ENCODE data around the gene PDCD6IP.
"Not testable (repeated sequence)": the region's sequence is repeated elsewhere in the genome, so short reads cannot be mapped to it uniquely, and the experiment has no call there.

The PDCD6IP gene

DNA sequence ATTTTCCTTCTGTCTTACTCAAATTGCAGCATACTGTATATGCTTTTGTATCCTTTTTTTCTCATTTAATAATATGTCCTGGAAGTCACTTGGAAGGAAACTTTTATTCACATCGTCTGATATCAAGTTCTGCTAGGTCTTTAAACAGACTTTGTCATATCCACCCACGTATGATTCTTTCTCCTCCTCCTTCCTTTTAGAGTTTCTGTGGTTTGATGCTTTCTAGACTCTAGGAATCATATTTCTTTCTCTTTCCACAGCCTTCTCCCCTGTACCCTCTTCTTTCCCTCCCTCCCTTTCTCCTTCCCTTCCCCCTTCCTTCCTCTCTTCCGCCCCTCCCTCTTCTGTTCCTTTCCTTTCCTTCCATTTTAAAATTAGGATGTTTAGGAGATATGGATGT lies 52.2 kb downstream of the PDCD6IP start:
- not testable (repeated sequence) for DNase-seq

DNA sequence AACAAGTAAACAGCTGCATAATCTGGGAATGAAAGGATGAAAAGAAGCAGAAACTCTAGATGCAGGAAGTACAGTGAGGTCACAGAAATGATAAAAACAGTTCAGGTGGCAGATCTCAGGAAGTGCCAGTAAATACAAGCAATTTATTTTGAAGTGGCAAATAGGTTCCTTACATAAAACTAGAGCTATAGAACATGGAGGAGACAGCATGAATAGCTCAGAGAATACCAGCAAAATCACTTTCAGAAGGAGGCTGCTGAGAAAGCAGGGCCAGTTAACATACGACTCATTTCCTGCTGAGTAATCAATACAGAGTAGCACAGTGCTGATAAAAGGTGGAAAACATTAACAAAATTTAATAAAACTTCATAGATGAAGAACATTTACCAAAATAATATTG lies 57.0 kb downstream of the PDCD6IP start:
- DNase-seq, result not testable (repeated sequence)

DNA sequence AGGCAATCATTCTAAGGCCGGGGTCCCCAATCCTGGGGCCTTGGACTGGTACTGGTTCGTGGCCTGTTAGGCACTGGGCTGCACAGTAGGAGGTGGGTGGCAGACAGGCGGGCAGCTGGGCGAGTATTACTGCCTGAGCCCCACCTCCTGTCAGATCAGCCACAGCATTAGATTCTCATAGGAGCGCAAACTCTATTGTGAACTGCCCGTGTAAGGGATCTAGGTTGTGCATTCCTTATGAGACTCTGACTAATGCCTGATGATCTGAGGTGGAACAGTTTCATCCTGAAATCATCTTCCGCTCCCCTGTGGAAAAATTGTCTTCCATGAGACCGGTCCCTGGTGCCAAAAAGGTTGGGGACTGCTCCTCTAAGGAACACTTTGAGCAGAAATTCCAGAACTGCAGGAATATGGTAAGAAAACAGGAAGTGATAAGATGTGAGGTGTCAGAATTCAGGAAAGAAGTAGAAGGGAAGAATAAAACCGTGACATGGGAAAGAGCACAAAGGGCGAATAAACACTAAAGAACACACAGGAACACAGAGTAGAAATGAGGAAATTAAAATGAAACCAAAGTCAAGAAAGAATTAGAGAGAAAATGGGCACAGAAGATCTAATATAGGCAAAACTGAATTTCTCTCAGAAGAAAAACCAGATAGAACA lies 57.6 kb downstream of the PDCD6IP start:
- DNase-seq, result no peak

DNA sequence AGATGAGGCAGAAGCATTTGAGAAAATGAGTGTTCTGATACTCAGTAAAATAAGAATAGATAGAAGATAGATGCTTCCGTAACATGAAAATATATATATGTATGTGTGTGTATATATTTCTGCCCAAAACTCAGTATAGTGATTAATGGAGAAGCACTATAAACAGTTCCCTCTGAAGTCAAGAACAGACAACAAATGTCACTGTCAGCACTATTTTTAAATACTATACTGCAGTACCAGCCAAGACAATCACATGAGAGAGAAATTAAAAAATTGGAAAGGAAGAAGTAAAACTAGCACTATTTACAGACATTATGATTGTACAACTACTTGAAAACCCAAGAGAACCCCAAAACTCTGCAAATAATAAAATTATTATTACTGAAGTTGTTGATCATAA lies 59.3 kb downstream of the PDCD6IP start:
- DNase-seq, result not testable (repeated sequence)

DNA sequence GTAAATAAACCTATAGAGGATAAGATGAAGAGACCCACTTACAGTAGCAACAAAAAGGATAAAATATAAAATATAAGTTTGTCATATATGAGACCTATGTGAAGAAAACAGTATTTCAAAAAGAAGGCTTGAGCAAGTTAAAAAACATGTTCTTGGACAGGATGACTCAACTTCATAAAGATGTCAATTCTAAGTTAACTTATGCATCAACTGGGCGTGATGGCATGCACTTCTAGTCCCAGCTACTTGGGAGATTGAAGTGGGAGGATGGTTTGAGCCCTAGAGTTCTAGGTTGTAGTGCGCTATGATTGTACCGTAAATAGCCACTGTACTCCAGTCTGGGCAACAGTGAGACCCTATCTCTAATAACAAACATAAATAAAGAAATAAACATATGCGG lies 59.7 kb downstream of the PDCD6IP start:
- DNase-seq, result no peak

DNA sequence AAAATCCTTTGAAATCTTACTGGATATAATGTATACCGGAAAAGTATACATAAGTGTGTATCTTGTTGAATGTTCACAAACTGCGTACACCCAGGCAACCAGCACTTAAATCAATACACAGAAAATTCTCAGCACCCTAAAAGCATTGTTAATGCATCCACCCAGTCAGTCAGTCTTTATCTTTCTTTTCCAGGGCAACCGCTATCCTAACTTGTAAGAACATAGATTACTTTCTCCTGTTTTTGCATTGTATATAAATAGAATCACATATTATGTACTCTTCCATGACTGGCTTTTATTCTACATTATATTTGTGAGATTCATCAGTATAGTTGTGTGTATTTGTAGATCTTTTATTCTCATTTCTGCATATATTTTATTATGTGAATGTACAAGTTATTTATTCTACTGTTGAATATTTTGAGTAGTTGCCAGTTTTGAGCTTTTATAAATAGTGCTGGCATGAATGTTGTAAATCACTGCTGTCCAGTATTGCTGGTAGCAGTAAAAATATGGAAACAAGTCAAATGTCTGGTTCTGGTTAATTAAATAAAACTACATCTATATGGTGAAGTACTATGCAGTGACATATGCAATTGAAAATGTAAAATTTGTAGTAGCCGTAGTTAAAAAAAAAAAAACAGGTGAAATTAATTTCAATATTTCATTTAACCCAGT lies 62.1 kb downstream of the PDCD6IP start:
- DNase-seq, result no peak

DNA sequence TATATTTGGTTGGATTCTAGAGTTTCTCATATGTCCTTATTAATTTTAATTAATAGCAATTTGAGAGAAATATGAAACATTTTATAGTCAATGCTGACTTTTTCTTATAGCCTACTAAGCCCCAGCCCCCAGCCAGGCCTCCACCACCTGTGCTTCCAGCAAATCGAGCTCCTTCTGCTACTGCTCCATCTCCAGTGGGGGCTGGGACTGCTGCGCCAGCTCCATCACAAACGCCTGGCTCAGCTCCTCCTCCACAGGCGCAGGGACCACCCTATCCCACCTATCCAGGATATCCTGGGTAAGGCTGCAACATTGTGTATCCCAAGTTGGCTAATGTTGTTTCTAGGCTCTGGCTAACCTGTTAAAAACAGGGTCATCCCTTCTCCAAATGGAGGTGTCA lies 66.7 kb downstream of the PDCD6IP start:
- DNase-seq, result no peak

DNA sequence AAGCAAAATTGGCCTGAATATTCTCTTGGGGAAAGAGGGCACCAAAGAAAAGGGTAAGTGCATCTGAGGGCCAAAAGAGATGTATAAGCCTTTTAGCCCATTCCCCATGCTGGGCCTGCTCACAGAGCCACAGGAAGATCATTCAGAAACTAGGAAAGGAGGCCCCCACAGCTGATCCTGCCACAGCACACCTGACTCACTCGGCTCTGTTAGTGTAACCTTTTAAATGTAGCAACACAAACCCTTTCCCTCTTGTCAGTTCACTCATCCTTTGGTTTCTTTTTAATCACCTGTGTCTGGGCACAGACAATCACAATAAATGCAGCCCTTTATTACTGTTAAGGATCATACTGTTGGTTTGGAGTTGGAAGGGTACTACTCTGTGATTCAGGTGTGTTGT lies 69.9 kb downstream of the PDCD6IP start:
- DNase-seq, result no peak

DNA sequence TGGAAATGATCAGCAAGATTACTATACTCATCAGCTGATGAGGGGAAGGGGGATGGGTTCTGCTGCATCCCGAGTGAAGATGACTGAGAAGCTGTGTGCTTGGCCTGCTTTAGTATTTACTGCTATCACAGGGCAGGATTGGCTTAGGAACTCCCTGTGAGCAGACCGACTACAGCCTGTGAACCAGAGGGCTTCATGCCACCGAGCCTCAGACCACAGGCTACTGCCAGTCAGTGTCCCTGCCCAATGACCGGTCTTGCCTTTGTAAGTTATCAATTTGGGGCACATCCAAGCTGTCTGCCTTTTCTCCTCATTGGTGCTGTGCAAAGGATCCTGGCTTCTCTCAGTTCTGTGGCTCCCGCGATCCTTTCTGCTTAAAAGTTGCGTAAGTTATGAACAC lies 71.5 kb downstream of the PDCD6IP start:
- no peak for DNase-seq

DNA sequence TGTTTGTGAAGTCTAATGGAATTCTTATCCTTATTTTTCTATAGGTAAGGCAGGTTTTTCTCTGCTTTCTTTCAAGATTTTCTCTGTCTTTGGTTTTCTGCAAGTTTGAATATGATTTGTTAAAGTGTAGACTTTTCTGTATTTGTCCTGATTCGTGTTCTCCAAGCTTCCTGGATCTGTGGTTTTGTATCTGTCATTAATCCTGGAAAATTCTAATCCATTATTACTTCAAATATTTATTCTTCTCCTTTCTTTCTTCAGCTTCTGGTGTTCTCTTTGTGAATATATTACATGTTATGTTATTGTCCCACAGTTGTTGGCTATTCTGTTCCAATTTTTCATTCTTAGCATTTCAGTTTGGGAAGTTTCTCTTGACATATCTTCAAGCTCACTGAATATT lies 76.4 kb downstream of the PDCD6IP start:
- DNase-seq, result no peak

DNA sequence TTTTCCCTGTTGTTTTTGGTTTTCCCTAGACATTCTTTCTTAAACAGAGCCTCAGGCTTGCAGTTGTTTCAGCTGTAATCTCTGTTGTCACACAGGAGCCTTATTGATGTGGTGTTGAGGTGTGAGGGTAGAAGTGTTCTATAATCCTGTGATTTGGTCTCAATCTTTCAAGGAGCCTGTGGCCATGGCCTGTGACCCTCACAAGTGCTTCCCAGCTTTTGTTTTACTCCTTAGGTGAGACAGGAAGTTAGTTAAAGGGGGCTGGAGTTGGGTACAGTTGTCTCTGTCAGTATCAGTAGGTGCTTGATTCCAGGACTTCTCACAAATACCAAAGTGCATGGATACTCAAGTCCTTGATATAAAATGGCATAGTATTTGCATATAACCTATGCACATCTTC lies 77.2 kb downstream of the PDCD6IP start:
- no peak for DNase-seq

DNA sequence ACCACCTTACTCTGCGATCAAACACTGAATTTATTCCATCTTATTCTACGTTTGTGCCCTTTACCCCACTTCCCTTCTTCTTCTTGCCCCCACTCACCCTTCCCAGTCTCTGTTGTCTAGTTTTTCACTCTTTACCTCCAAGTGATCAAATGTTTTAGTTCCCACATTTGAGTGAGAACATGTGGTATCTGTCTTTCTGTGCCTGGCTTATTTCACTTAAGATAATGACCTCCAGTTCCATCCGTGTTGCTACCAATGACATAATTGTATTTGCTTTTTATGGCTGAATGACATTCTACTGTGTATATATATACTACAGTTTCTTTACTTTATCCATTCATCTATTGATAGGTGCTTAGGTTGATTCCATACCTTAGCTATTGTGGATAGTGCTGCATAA lies 78.8 kb downstream of the PDCD6IP start:
- no peak for DNase-seq

DNA sequence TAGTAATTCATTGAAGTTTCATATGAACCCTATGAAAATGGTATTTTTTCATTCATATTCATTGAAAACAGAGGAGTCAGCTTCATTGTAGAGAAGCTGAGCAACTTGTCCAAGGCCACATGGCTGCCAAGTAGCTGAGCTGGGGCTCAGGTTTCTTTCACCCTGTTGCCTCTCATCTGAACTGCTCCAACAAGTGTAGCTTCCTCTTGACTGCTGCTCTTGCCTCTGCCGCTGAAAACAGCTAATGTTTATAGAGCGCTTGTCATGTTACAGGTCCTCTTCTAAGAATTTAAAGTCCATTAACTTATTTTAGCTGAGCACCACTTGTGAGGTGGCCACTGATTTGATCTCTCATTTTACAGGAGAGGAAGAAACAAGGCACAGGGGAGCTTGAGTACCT lies 81.1 kb downstream of the PDCD6IP start:
- no peak for DNase-seq

DNA sequence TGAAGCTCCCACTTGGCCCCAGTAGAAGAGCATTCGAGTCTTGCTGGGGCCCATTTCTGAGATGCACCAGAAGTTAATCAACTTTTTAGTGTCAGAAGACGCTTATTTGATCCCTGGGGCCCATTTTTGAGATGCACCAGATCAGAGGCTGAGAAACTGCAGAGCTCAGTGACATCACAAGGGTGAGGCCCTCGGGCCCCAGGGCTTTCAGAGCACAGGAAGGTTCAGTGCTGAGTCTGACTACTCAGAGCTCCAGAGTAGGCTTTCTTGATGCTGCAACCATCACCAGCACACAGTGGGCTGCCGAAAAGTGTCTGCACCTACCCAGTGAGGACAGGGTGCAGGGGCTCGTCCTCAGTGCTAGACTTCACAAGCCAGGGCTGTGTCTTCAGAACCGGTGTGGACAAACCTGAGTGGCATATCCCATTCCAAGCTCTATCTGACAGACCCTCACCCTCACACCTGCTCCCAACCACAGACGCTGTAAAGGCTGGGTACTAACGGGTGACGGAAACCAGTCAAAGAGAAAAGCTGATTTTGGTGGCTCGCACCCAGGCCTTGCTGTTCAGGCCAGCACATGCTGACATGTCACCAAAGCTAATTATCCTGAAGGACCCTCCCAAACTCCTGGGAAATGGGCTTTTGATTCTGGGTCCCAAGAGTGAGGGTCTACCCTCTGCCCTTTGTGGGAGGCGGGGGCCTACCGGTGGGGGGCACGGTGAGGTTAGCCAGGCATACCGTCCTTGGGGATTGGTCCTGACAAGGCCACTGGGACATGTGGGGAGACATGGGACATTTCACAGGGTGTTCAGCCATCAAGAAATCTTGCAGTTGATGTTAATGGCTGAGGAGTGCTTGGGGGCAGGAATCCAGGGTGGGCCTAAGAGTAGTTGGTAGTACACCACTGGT lies 83.0 kb downstream of the PDCD6IP start:
- DNase-seq, result no peak

DNA sequence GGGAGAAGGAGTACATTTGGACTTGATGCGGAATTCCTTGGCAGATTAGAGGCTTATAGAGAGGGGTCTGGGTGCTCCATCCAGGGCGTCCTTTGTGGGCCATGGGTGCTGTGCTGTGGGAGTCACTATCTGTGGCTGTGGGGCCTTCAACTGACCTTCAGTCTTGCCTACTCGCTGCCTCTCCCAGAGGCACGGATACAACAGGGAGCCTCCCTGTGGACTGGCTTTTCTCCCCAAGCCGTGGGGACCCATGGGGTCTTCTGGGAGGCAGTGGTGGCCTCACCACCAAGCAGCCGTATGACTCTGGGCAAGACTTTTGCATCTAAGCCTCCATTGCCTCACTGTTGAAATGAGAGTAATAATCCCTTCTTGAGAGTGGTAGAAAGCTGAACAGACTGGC lies 83.9 kb downstream of the PDCD6IP start:
- DNase-seq, result no peak

DNA sequence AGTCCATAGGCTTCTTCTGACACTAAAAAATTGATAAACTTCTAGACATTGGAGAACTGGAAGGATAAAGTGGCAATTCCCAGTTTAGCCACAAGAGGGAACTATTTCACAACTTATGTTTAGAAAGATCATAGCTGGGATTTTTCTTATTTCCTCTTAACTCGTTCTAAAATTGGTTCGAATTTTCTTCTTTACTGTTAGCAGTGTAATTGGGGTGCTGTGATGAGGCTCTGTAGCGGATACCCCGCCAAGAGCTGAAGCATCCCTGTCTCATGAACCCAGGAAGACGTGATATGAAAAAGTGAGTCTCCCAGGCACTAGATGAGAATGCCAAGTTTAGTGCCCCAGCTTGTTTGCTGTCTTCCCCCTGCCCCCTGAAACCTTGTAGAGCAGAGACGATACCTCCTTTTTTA lies 85.1 kb downstream of the PDCD6IP start:
- DNase-seq, result peak; percentile 27

DNA sequence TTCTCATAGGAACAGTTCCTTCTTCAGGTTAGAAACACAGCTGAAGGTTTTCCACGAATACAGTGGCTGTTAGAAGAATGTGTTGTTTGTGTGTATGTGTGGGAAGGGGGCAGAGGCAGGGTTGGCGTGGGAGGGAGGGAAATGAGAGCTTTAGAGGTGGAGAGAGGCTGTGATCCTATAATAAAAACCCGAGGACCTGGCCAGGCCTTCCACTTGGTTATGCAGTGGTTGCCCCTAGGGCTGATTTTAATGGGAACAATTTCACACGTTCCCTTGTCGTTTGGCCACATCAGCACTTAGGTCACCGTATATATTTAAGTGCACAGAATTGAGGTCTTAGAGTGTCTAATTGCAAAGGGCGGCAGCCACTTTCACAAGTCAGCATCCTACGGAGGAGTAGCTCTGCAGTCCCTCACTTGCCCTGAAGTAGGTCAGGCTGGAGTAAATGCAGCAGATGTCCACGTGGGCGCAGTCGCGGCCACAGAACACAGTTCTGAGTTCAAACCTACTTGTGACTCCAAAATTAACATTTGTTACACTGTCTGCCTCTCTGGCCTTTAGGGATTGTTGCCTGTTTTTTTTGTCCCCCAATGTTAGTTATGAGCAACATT lies 85.6 kb downstream of the PDCD6IP start:
- no peak for DNase-seq

DNA sequence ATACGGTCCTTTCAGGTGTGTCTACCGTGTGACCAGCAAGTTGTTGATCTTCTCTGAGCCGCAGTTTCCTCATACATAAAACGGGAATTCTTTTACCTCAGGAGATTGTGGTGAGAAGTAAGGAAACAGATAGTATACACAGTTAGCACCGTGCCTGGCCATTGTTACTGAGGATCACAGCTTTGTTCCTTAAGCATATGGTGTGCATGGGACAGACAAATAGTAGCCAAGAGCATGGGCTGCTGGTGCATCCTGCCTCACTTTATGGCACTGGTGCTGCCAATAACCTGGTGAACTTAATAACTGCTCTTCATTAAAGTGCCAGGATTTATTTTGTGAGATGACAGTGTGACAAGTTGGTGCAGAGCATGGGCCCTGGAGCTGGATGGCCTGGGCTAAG lies 86.3 kb downstream of the PDCD6IP start:
- no peak for DNase-seq

DNA sequence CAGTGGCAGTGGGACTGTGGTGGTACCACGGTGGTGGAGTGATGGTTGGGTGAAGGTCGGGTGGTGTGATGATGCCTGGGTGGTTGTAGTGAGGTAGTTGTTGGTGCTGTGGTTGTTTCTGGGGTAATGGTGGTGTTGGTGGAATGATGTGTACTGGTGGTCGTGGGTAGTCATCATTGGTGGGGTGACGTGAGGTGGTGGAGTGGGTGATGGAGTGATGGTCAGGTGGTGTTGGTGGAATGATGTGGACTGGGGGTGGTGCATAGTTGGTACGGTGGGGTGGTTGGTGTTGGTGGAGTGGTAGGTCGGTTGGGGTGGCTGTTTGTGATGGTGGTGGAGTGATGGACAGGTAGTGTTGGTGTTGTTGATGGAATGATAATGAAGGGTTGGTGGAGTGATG lies 87.1 kb downstream of the PDCD6IP start:
- no peak for DNase-seq

DNA sequence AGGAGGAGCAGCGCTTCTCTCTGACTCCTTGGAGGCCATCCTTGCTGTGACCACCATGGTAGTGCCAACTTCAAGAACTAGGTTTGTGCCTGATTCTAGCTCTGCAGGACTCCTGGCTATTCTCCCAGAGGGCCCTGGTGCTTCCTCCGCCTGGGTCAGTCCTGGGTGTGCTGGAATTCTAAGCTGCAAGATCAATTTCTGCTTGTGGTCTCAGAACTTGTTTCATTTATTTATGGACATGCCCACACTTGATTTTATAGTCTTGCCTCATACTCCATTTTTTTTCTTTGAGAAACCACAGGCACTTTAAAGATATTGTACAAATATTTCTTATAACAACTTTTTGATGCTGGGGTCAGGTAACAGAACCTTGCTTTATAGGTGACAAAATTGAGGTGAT lies 87.6 kb downstream of the PDCD6IP start:
- DNase-seq, result no peak

DNA sequence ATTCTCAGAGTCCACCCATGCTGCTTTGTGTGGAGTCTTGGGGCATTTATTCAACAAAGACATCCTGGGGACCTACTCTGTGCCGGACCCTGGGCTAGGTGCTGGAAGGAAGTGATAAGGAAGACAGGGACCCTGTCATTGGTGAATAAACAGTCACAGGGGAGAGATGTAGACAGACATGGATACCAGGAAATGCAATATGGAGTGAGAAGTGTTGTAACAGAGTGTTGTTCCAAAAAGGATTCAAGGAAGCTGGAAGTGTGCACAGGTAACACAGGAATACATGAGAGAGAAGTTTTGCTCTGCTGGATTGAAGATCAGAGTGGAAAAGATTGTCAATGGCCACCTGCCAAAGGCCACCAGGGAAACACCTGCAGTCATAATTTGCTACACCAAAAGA lies 89.0 kb downstream of the PDCD6IP start:
- DNase-seq, result no peak

DNA sequence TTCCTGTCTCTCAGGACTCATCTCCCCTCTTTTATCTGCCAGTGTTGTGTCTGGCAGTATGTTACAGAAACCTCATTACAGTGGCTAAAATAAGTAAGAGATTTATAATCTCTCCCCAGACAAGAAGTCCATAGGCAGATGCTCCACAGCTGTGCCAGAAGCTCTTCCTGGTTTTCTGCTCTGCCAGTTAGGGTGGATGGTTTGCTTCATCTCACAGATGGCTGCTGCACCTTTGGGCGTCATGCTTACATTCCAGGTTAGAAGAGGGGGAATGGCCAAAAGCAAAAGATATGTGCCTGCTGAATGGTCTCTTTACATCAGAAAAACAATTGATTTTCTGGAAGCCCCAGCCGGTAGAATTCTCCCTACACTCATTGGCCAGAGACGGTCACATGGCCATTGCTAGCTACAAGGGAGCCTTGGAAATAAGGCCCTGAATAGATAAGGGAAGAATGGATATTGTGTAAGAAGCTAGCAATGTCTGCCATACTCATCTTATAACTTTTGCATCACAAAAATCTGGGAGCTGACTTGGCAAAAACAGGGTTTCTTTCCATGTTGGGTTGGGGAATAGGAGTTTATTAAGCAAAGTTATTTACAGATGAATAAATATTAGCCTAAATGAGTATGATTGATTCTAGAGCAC lies 91.1 kb downstream of the PDCD6IP start:
- DNase-seq, result no peak

DNA sequence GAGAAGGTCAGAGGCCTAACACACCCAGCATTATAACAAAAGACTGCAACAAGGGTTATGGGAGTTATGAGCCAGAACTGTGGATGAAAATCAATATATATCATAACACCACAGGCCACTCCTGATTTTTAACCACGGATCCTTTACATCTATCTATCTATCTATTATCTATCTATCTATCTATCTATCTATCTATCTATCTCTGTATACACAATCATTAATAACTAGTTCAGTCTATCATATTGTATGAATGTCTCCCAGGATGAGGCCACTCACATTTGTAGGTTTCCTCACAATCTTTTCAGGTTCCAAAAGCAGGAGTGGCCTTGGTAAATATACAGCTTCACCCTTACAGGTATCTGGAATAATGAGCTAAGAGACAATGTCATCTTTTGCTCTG lies 94.2 kb downstream of the PDCD6IP start:
- DNase-seq, result no peak

Measured in activated T-cell treated with anti-CD3 and anti-CD28 coated beads, Interleukin-2, amount 50 U/mL, for 1 hour (primary cell).